HG03060 (cell line): Measurements from ENCODE around the gene GALNT9.
"Not testable (repeated sequence)": the region's sequence is repeated elsewhere in the genome, so short reads cannot be mapped to it uniquely, and the experiment has no call there.

Experiments used
- ATAC-seq: cut with Tn5 transposase; IDR thresholded peaks from one replicate; pipeline ENCODE4 v1.9.1; 2021; ENCODE audit warnings: low read depth, moderate number of reproducible peaks; ENCODE audit not compliant: unreplicated experiment

GALNT9 gene

DNA sequence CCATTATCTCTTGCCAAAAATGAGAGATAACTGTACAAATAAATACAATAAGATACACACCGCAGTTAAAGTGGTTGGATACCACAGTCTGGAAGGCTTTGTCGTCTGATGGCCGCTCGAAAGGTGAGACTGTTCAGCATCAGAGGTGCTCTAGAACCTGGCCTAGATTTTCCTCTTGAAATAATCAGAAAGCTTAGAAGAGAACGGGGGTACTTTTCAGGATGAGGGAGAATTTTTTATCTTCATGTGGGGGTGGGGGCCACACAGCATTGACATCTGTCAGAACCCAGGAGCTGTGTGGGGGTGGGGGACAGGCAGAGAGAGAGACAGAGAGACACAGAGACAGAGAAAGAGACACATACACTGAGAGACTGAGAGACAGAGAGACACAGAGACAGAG lies 90.5 kb downstream of the GALNT9 start:
- no peak for ATAC-seq

GRCh38 chr12:132238488-132238854 lies 90.9 kb downstream of the GALNT9 start:
- no peak for ATAC-seq

- no peak for ATAC-seq
Measured at GRCh38 chr12:132237772-132238487, 91.5 kb downstream of the GALNT9 start.

DNA sequence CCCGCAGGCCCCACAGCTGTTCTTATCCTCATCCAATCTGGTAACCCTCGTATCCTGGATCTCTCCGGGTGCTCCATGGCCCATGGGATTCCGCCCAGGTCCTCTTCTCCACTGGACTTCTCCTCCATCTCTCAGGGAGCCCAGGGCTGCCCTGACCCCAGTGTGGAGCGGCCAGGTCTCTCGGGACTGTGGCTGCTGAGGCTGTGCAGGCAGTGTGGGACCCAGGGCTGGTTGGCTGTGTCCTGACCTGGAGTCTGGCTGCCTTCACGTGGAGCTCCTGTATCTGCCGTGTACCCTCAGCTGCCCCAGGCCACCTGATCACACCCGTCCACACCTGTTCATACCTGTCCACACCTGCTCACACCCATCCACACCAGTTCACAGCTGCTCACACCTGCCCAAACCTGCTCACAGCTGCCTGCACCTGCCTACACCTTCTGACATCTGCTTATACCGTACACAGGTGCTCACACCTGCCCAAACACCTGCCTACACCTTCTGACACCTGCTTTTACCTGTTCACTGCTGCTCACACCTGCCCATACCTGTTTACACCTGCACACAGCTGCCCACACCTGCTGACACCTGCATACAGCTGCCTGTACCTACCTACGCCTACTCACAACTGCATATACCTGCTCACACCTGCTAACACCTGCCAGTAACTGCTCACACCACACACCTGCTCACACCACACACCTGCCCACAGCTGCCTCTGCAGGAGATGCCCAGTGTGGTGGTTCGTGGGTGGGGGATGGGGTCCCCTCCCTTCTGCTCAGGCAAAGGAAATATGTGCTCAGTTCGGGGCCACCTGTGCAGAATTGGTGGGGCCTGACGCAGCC lies 92.2 kb downstream of the GALNT9 start:
- ATAC-seq = no peak

- no peak for ATAC-seq
Measured at GRCh38 chr12:132236129-132236929, 93.1 kb downstream of the GALNT9 start.

DNA sequence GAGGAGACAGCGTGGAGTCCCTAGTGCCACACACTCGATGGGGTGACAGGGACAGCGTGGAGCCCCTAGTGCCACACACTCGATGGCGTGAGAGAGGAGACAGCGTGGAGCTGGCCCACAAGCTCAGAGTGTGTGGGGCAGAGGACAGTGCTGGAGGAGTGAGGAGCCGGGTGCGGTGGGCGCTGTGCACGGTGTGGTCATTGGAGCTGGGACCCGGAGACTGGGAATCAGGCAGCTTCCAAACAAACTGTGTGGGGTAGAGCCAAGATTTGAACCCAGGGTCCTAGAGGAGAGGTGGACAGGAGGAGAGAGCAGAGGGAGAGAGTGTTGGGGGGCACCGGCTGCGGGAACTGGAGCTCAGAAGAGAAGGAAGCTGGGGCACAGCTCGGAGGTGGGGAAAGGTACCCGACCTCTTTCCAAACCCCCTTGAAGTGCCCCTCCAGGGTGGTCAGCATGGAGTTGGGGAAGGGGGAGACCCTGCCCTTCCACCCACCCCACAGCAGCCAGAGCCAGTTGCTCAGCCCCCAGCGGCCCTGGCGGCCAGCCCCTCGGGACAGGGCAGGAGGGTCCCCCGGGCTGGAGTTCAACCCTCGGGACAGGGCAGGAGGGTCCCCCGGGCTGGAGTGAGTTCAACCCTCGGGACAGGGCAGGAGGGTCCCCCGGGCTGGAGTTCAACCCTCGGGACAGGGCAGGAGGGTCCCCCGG lies 94.1 kb downstream of the GALNT9 start:
- no peak for ATAC-seq

DNA sequence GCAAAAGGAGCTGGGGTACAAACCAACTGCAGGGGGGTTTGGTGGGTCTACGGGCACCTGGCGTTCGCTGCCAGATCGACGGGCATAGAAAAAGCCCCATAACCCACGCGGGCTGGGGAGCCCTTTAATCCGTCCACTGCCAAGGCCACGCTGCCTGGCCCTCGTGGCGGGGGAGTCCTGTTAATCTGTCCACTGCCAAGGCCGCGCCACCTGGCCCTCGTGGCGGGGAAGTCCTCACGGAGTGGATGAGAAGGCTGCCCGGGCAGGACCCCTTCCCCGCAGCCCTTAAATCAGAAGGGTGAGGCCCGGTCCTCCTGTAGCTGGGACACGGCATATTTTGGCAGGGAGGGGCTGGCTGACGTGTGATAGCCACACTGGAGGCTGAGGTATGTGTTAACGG lies 99.0 kb downstream of the GALNT9 start:
- no peak for ATAC-seq

- no peak for ATAC-seq
Measured at GRCh38 chr12:132229926-132230325, 99.5 kb downstream of the GALNT9 start.

- ATAC-seq = no peak
Measured at GRCh38 chr12:132229193-132229760, 100.1 kb downstream of the GALNT9 start.

DNA sequence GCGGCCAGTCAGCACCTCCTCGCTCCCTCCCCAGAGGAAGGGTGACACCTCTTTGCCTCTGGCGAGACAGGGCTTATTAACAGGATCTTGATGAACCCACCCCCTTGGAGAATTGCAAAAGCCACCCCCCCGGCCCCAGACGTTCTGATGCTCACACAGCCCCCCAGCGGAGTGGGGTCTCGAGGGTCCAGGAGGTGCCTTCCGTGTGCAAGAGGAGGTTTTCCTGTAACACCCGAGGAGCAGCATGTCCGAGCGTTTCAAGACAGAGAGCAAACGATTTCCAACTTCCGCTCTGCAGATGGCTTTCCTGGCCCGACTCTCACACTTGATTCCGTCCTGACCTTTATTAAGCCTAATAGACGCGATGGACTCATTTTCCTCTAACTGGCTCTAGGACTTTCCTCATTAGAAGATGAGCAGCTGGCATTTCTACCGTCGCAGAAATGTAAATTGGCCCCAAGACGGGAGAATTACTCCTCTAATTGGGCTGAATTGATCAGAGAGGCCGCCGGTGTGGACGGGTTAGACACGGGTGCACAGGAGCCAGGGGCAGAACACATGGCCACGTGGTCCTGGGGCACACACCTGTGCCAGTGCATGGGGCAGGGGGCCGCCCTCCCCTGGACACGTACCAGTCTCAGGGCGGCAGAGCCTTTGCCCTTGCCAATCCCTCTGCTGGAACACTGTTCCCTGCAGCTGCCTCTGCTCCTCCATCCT lies 100.8 kb downstream of the GALNT9 start:
- no peak for ATAC-seq

DNA sequence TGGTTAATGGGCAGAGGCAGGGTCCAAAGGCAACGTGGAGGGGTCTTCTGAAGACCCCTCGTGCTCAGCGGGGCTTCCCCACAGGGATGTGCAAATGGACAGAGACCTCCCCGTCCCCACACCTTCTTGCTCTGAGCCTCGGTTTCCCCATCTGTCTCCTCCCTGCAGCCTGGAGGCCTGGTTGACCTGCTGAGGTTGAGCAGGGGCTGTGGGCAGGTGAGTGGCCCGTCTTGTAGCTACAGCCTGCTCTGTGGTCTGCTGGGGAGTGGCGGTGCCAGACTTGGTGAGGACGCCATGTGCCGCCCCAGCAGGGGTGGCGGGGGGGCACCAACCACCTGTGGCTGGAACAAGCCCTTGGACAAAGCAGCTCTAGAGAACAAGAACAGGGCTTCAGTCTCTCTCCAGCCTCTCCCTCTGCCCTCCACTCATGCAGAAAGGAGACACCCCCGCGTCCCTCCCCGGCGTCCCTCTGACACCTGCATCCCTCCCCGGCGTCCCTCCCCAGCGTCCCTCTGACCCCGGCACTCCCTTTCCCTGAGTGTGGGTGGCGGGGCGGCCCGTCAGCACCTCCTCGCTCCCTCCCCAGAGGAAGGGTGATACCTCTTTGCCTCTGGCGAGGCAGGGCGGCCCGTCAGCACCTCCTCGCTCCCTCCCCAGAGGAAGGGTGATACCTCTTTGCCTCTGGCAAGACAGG lies 101.5 kb downstream of the GALNT9 start:
- ATAC-seq = no peak

DNA sequence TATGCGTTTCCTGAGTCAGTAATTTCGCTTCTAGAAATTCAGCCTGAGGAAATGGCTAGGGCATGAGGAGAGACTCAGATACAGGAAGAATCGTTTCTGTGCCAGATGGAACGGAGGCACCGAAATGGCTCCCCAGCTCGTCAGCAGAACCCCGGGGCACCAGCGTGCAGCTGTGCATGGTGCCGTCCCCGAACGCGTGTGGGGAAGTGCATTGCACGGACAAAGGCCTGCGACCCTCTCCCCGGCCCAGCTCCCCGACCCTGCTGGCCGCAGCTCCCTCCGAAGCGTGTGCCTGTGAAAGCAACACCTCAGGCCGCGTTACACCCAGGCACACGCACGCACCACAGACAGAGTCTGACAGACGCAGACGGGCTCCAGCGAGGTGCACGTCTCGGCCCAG lies 102.3 kb downstream of the GALNT9 start:
- no peak for ATAC-seq

- no peak for ATAC-seq
Measured at GRCh38 chr12:132226604-132227003, 102.8 kb downstream of the GALNT9 start.

- ATAC-seq = no peak
Measured at GRCh38 chr12:132225214-132225613, 104.2 kb downstream of the GALNT9 start.

GRCh38 chr12:132224484-132224883 lies 104.9 kb downstream of the GALNT9 start:
- ATAC-seq = no peak

DNA sequence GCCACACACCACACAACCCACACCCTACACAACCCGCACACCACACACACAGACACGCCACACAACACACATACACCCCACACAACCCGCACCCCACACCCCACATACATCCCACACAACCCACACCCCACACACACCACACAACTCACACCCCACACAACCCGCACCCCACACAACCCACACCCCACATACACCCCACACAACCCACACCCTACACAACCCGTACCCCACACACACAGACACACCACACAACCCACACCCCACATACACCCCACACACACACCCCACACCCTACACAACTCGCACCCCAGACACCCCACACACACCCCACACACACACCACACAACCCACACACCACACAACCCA lies 106.6 kb downstream of the GALNT9 start:
- ATAC-seq = no peak

DNA sequence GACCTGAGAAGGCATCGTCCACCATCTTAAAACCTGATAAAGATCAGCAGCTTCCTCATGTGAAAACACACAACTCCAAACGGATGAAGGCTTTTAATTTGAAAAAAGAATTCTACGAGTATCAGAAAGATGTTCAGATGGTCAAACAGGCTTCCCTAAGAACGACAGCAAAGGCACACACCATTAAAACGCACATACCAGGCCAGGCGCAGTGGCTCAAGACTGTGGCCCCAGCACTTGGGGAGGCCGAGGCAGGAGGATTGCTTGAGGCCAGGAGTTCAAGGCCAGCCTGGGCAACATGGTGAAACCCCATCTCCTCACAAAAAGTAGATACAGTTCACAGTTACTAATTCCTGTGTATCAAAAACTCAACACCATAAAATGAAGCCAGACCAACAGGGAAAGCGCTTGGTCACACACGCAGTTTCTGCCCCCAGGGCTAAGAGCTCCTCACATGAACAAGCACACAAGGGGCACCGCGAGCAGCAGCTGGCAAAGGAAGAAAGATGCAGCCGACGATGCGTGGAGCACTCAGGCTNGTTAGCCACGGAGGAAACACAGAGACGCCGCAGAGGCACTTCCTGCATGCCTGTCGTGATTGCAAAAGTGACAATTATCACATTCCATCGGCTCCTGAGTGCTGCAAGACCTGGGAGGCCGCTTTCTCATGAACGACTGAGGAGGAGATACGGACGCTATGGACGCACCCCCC lies 107.1 kb downstream of the GALNT9 start:
- ATAC-seq = no peak

- not testable (repeated sequence) for ATAC-seq
Measured at GRCh38 chr12:132219761-132220160, 109.6 kb downstream of the GALNT9 start.
